Measurements from ENCODE around the gene ABO.

- TF ChIP-seq EZH2 (IDR thresholded peaks at IDR 0.05; ENCODE audit: borderline replicate concordance, low read depth, low read length, severe bottlenecking) (no peak), CTCF (IDR thresholded peaks at IDR 0.05; ENCODE audit: borderline replicate concordance, extremely low read depth, low read length, poor library complexity, severe bottlenecking) (no peak)
These were observed 26.2 kb downstream of the ABO start for GRCh38 chr9:133248726-133249295.
